ELR (cell line): ENCODE data around the gene ZNF837.

ENCODE experiments used
- DNase-seq: peaks from one replicate; pipeline ENCODE4 v3.0.0-alpha.2; 2015; ENCODE audit warnings: low read depth

The ZNF837 gene

GRCh38 chr19:58318297-58318696 is 62.5 kb downstream of the ZNF837 start:
- DNase-seq = no peak
